ENCODE measurements around the gene PRUNE1.

Gene PRUNE1, protein sequence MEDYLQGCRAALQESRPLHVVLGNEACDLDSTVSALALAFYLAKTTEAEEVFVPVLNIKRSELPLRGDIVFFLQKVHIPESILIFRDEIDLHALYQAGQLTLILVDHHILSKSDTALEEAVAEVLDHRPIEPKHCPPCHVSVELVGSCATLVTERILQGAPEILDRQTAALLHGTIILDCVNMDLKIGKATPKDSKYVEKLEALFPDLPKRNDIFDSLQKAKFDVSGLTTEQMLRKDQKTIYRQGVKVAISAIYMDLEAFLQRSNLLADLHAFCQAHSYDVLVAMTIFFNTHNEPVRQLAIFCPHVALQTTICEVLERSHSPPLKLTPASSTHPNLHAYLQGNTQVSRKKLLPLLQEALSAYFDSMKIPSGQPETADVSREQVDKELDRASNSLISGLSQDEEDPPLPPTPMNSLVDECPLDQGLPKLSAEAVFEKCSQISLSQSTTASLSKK

DNA sequence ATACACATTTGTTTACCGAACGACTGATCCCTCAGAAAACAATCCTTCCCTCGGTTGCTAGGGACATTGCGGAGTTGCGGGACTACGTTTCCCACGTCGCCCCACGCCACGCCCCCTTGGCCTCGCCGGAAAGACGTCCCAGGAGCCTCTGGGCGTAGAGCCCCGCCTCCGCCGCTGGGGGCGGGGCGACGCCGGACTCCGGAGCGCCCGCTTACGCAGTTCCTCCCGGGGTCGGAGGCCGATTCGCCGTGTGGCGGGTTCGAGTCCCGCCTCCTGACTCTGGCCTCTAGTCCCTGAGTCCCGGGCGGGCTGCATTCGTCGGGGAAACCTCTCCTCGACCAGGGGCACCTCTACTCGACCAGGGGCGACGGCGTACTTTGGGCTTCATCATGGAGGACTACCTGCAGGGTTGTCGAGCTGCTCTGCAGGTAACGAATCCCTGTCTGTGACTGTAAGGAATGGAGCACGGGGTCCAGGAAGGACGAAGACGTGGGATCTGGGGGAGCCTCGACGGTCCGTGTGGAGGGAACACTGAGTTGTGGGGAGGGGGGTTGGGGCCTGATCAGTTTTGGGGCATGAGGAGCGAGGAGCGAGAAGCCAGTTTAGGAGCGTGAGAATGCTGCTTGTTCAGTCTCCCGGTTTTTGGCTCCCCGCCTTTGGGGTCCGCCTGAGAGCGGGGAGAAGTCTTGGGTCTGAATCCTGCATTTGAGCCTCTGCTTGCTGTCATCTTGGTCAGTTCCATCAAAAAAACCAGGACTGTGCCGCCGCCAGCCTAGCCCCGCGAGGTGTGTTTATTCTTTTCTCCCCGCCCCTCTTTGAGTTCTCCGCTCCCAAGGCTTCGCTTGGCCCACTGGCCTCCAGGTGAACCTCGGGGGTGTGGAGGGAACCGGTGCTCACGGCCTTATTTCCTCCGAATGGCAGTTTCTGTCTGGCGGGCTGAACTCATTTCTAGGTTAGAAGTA lies at the start of gene PRUNE1:
TSS of gene PRUNE1 (plus strand) at position 206 of the 962 bp plus-strand sequence. CDS start at position 390, 184 bp downstream.
- H3K27ac Mint-ChIP-seq, result peak within 1 kb of the TSS; percentile 98
- H3K4me1 Mint-ChIP-seq (ENCODE audit: low read depth), result peaks cover 70% of the 10 kb centered on the region

DNA sequence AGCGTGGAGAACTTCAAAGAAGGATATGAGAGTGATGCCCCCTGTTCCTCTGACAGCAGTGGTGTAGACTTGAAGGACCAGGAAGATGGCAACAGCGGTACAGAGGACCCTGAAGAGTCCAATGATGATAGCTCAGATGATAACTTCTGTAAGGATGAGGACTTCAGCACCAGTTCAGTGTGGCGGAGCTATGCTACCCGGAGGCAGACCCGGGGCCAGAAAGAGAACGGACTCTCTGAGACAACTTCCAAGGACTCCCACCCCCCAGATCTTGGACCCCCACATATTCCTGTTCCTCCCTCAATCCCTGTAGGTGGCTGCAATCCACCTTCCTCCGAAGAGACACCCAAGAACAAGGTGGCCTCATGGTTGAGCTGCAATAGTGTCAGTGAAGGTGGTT lies 47.6 kb upstream of the PRUNE1 start:
- Mint-ChIP-seq H3K36me3 (ENCODE audit: low read depth) (peaks cover 99% of the 10 kb centered on the region), H3K9me3 (no peaks in the 10 kb centered on the region), H3K4me3 (no peak overlapping the region), H3K27me3 (no peaks in the 10 kb centered on the region), H3K4me1 (ENCODE audit: low read depth) (peaks cover 8% of the 10 kb centered on the region), H3K27ac (no peak overlapping the region)
- intact Hi-C loops (cut with micrococcal nuclease), result no loop called here

More for the DNA sequence above, at the start of gene PRUNE1:
- Mint-ChIP-seq H3K4me3 (peak within 1 kb of the TSS; percentile 98), H3K9me3 (no peaks in the 10 kb centered on the region), H3K36me3 (ENCODE audit: low read depth) (peaks cover 31% of the 10 kb centered on the region), H3K27me3 (no peaks in the 10 kb centered on the region)
- intact Hi-C loops (cut with micrococcal nuclease), result no loop called here

DNA sequence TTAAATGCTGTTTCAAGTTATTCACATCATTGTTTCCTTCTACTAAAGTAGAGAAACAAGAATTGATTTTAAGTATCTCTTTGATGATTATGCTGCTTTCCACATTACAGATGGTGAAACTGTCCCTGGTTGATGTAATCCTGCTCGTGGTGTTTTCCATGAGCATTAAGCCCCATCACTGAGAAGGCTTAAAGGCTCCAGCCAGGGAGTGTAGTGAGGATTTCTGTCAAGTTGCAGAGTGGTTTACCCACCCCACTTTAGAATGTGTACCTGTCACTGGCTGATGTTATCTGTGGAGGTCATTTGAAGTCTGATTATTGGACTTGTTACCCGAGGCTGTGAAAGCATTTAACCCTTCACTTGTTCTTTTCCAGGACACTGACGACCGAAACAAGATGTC lies 46.5 kb upstream of the PRUNE1 start:
- intact Hi-C loops (cut with micrococcal nuclease), result no loop called here
- Mint-ChIP-seq H3K9me3 (no peaks in the 10 kb centered on the region), H3K4me1 (ENCODE audit: low read depth) (peaks cover 8% of the 10 kb centered on the region), H3K36me3 (ENCODE audit: low read depth) (peaks cover 99% of the 10 kb centered on the region), H3K4me3 (no peak overlapping the region), H3K27me3 (no peaks in the 10 kb centered on the region), H3K27ac (no peak overlapping the region)

DNA sequence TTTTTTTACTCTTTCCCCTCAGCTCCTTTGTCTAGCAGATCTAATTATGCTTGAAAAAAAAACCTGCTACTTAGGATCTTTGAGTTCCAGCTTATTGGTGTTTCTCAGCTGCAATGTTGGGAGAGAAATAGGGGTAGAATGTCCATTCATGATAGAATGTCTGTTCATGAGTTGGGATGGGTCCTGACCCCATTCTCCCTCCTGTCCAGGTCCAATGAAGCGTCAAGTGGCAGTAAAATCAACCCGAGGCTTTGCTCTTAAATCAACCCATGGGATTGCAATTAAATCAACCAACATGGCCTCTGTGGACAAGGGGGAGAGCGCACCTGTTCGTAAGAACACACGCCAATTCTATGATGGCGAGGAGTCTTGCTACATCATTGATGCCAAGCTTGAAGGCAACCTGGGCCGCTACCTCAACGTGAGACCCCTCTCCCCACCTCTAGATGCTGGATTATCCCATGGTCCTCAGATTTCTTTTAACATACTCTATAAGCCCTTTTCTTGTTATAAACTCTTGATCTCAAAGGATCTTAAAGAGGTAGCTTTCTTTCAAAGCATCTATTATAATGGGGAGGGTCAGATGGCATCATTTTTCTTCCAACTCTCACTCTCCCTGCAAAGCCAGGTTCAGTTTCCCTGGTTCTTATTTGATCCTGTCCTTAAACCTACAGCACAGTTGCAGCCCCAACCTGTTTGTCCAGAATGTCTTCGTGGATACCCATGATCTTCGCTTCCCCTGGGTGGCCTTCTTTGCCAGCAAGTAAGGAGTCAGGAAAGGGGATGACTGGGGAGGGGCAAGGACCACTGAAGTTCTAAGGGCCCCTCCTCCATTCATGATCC lies 44.7 kb upstream of the PRUNE1 start:
- intact Hi-C loops (cut with micrococcal nuclease), result no loop called here
- peaks cover 99% of the 10 kb centered on the region for H3K36me3 Mint-ChIP-seq (ENCODE audit: low read depth)
- H3K27me3 Mint-ChIP-seq, result no peaks in the 10 kb centered on the region
- H3K4me3 Mint-ChIP-seq, result no peak overlapping the region
- no peaks in the 10 kb centered on the region for H3K9me3 Mint-ChIP-seq
- H3K27ac Mint-ChIP-seq, result no peak overlapping the region
- peaks cover 17% of the 10 kb centered on the region for H3K4me1 Mint-ChIP-seq (ENCODE audit: low read depth)

DNA sequence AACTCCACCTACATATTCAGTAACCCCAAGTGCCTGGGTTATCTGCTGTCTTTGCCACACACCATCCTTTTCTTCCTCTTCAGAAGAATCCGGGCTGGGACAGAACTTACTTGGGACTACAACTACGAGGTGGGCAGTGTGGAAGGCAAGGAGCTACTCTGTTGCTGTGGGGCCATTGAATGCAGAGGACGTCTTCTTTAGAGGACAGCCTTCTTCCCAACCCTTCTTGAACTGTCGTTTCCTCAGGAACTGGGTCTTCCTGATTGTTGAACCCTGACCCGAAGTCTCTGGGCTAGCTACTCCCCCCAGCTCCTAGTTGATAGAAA lies 44.1 kb upstream of the PRUNE1 start:
- intact Hi-C loops (cut with micrococcal nuclease), result no loop called here
- no peaks in the 10 kb centered on the region for H3K27me3 Mint-ChIP-seq
- peaks cover 99% of the 10 kb centered on the region for H3K36me3 Mint-ChIP-seq (ENCODE audit: low read depth)

DNA sequence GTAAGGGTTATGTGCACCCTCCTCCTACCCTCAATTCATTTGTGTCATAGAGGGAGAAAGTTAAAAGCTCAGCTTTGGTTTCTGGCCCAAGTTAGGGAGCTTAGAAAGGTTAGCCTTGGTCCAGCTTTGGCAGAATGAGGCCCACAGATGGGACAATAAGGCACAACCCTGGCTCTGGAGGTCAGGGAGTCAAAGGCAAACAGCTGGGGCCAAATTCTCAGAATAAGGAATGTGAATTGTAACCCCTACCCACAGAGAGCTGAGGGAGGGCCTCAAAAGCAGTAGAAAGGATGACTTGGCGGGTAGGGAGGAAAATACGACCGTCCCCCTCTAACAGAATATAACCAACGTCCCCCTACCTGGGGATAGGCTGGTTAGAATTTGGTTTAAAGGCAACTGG lies 42.6 kb upstream of the PRUNE1 start:
- H3K27me3 Mint-ChIP-seq, result no peaks in the 10 kb centered on the region
- no peak overlapping the region for H3K27ac Mint-ChIP-seq
- peaks cover 88% of the 10 kb centered on the region for H3K36me3 Mint-ChIP-seq (ENCODE audit: low read depth)
- no peaks in the 10 kb centered on the region for H3K9me3 Mint-ChIP-seq
- no peak overlapping the region for H3K4me3 Mint-ChIP-seq
- H3K4me1 Mint-ChIP-seq (ENCODE audit: low read depth), result peaks cover 31% of the 10 kb centered on the region
- intact Hi-C loops (cut with micrococcal nuclease), result no loop called here

More for the DNA sequence above, 44.1 kb upstream of the PRUNE1 start:
- H3K27ac Mint-ChIP-seq, result no peak overlapping the region
- H3K4me3 Mint-ChIP-seq, result no peak overlapping the region
- no peaks in the 10 kb centered on the region for H3K9me3 Mint-ChIP-seq
- H3K4me1 Mint-ChIP-seq (ENCODE audit: low read depth), result peaks cover 19% of the 10 kb centered on the region

DNA sequence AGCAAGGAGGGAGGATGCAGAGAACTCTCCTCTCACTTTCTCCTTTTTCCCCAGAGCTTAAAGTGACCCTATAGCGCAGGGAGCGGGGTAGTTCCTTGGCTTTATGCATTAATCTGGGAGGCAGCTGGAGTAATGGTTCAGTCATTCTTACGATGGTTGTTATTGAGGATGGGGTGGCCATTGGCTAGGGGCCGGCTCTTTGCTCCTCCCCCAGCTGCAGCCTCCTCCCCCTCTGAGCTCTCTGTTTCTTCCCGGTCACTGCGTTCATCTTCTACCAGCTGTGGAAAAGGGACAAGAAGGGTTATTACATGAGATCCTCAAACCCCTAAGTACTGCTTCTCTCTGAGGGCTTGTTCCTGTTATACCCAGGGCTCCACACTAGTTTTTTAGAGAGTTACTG lies 42.2 kb upstream of the PRUNE1 start:
- Mint-ChIP-seq H3K27me3 (no peaks in the 10 kb centered on the region), H3K27ac (no peak overlapping the region), H3K36me3 (ENCODE audit: low read depth) (peaks cover 88% of the 10 kb centered on the region), H3K4me1 (ENCODE audit: low read depth) (peaks cover 35% of the 10 kb centered on the region), H3K4me3 (no peak overlapping the region), H3K9me3 (no peaks in the 10 kb centered on the region)
- intact Hi-C loops (cut with micrococcal nuclease), result no loop called here

DNA sequence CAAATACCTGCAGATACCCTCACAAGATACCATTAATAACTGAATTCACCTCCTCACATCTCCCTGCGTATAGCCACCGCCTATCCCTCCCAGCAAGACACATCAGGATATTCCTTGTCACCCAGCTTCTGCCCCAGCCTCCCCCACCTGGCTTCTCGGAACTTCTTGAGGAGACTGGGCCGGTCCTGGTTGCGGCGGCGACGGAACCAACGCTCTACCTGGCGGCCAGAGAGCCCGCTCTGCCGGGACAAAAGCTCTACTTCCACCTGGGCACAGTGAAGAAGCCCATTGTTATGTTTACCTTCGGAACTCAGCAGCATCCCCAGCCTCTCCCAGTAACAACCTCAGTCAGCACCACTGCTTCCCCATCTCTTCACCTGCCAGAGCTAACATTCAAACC lies 40.3 kb upstream of the PRUNE1 start:
- intact Hi-C loops (cut with micrococcal nuclease), result no loop called here
- peak overlapping the region; percentile 24 for H3K27ac Mint-ChIP-seq
- no peaks in the 10 kb centered on the region for H3K27me3 Mint-ChIP-seq
- no peak overlapping the region for H3K4me3 Mint-ChIP-seq
- peaks cover 48% of the 10 kb centered on the region for H3K4me1 Mint-ChIP-seq (ENCODE audit: low read depth)
- H3K9me3 Mint-ChIP-seq, result no peaks in the 10 kb centered on the region
- peaks cover 77% of the 10 kb centered on the region for H3K36me3 Mint-ChIP-seq (ENCODE audit: low read depth)

DNA sequence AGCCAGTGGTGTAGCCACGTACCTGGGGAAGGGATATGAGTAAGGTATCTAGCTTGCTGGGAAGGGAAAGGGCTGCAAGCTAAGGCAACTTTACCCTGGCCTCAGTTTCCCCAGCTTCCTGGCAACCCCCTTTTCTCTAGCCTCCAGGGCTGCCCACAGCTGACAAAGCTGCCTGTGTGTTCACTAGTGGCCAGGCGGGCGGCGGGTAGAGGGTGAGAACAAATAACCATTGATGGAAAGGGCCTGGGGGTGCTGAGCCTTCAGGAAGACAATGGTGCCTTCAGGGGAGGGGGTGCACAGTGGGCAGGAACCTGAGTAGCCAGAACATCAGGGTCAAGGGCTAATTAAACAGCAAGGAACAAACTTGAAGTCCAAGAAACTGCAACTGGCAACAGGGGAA lies 39.8 kb upstream of the PRUNE1 start:
- H3K4me1 Mint-ChIP-seq (ENCODE audit: low read depth), result peaks cover 52% of the 10 kb centered on the region
- intact Hi-C loops (cut with micrococcal nuclease), result no loop called here
- peaks cover 77% of the 10 kb centered on the region for H3K36me3 Mint-ChIP-seq (ENCODE audit: low read depth)
- no peak overlapping the region for H3K27ac Mint-ChIP-seq
- no peaks in the 10 kb centered on the region for H3K9me3 Mint-ChIP-seq
- no peak overlapping the region for H3K4me3 Mint-ChIP-seq
- no peaks in the 10 kb centered on the region for H3K27me3 Mint-ChIP-seq

DNA sequence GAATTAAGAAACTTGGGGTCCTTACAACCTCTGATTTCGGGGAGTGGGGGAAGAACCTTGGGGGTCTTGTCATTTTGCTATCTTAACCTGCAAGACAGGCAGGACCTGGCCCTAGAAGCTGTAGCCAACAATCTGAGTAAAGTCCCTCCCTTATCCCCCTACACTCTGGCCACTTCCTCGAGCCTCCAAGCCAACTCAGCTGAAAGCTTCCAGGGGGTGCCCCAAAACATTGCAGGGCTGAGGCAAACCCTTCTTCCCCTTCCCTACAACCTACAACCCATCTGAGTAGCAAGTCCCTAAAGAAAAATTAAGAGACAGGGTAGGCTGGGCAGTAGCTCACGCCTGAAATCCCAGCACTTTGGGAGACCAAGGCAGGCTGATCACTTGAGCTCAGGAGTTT lies 38.6 kb upstream of the PRUNE1 start:
- H3K4me3 Mint-ChIP-seq, result no peak overlapping the region
- intact Hi-C loops (cut with micrococcal nuclease), result loop anchor here (10.0 kb wide), 2 partner anchors 205 to 605 kb away; partner anchors contain the start of genes CTSS and RPRD2
- H3K27ac Mint-ChIP-seq, result no peak overlapping the region
- H3K36me3 Mint-ChIP-seq (ENCODE audit: low read depth), result peaks cover 71% of the 10 kb centered on the region
- H3K4me1 Mint-ChIP-seq (ENCODE audit: low read depth), result peaks cover 56% of the 10 kb centered on the region
- no peaks in the 10 kb centered on the region for H3K27me3 Mint-ChIP-seq
- no peaks in the 10 kb centered on the region for H3K9me3 Mint-ChIP-seq

DNA sequence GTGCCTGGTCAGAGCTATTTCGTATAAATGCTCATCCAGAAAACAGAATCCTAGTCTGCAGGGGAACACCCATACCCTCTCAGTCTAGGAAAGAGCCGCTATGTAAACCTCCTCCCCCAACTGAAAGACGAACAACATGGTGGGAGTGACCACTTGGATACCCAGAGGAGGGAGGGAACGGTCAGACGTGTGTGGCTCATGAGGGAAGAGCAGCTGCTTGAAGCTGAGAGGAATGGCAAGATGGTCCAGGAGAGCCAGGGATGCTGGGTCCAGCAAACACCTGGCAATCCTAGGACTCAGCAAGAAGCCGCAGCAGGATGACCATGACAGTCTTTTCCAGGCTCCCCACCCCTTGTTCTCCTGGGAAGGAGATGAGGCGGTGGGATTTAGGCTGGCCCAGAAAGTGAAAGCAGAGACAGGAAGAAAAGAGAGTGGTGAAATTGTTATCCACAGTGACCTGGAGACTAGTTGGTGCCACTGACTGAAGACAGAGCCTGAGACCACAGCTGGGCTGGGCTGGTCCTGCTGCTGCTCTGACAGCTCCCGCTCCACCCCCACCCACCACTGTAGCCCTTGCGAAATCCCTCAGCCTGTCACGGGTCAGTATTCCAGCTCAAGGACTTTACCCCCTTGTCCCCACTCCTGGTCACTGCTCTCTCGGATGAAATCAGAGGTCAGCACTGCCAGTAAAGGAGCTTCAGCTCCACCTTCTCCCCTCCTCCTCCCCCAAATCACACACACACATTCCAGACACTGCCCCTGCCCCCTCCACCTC lies 37.3 kb upstream of the PRUNE1 start:
- Mint-ChIP-seq H3K36me3 (ENCODE audit: low read depth) (peaks cover 57% of the 10 kb centered on the region), H3K4me3 (peak overlapping the region; percentile 85), H3K4me1 (ENCODE audit: low read depth) (peaks cover 61% of the 10 kb centered on the region), H3K27ac (peak overlapping the region; percentile 82), H3K27me3 (no peaks in the 10 kb centered on the region), H3K9me3 (no peaks in the 10 kb centered on the region)
- intact Hi-C loops (cut with micrococcal nuclease), result loop anchor here (10.0 kb wide), 2 partner anchors 206 to 606 kb away; partner anchors contain the start of genes CTSS and RPRD2

DNA sequence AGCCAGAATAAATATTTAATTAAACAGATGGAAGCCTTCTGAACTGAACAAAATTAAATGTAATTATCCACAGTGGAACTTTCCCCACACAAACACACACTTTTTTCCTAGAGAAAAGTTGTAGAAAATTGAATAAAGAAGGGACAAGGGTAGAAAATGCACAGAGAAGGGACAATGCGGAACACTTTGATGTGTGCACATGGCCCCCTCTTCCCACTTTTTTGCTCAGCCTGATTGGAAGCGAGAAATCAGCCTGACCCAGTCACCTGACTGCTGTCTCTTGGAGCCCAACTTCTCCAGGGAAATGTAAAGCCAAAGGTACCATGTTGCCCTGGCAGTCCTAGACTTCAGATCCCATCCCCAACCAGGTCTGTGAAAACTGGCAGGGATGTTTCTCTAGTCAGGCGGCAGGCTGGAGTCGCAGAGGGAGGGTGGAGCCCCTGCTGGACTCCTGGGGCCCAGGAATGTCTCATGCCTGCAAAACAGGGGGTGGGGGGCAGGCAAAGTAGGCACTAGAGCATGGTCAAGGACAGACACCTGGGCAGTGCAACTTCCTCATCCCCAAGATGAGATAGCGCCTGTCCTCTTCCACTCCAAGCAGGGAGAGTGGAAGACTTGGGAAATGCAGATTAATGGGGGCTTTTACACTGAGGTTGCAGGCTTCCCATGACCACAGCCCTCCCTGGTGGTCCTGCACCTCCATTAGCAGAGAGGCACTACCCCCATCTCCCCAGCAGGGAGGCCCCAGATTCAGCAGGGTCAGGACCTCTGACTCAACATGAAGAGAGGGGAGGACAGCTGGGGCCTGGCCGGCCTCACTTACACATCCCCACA lies 36.4 kb upstream of the PRUNE1 start:
- Mint-ChIP-seq H3K36me3 (ENCODE audit: low read depth) (peaks cover 49% of the 10 kb centered on the region), H3K4me3 (peak overlapping the region; percentile 85), H3K27me3 (no peaks in the 10 kb centered on the region), H3K4me1 (ENCODE audit: low read depth) (peaks cover 69% of the 10 kb centered on the region), H3K9me3 (no peaks in the 10 kb centered on the region), H3K27ac (peak overlapping the region; percentile 82)
- intact Hi-C loops (cut with micrococcal nuclease), result loop anchor here (10.0 kb wide), 2 partner anchors 207 to 607 kb away; partner anchors contain the start of genes CTSS and RPRD2

Data from dendritic cell treated with granulocyte-macrophage colony-stimulating factor and Interleukin-4, amounts not matched to agents 40 ng/mL and 50 ng/mL, for 4 days (primary cell).